Stomach (tissue), 9 donors: ENCODE results near the gene FGD1. TPM values are rescaled to one million over a fixed set of nuclear protein-coding genes. Genes with fewer than 3 reads are reported as not detected.
A peak's percentile ranks its signal among the peaks of the same experiment; 100 is the strongest.
"Not testable (repeated sequence)": the region's sequence is repeated elsewhere in the genome, so short reads cannot be mapped to it uniquely, and the experiment has no call there.

ENCODE experiments used
- DNase-seq, 2 donors: peaks; one replicate each; pipeline versions ENCODE4 v3.0.0 to v3.0.0-alpha.2; 2013 to 2019
- H3K27ac ChIP-seq, 5 donors: fragments of 200-600 bp in 4 of 5; sonication (generic) in 4 of 5; one replicate each; pipeline ENCODE4 v1.5.1; 2013 to 2019; ENCODE audit warnings: mild to moderate bottlenecking in 1 of 5, moderate library complexity in 1 of 5
- H3K27me3 ChIP-seq, 3 donors: fragments of 200-600 bp; sonication (generic); one replicate each; pipeline ENCODE4 v1.5.1; 2017 to 2019; ENCODE audit warnings: mixed run types in 1 of 3
- H3K36me3 ChIP-seq, 4 donors: fragments of 200-600 bp; sonication (generic); 1 replicate in 3 of 4; 2 replicates in 1 of 4; pipeline ENCODE4 v1.5.1; 2016 to 2019
- H3K4me1 ChIP-seq, 4 donors: fragments of 200-600 bp; sonication (generic); one replicate each; pipeline ENCODE4 v1.5.1; 2016 to 2019
- H3K4me3 ChIP-seq, 4 donors: fragments of 200-600 bp; sonication (generic) in 3 of 4; one replicate each; pipeline ENCODE4 v1.5.1; 2016 to 2019; ENCODE audit warnings: mild to moderate bottlenecking in 1 of 4
- H3K9me3 ChIP-seq, 4 donors: fragments of 200-600 bp; sonication (generic); one replicate each; pipeline ENCODE4 v1.5.1; 2016 to 2019
- CTCF ChIP-seq, 7 experiments: fragments of 450-650 bp in 4 of 7; fragments of 200-600 bp in 3 of 7; sonication (generic) in 3 of 7; IDR thresholded peaks; one replicate each; pipeline ENCODE4 v1.5.1; 2016 to 2019; ENCODE audit warnings: antibody characterized with exemption in 7 of 7, control low read depth in 2 of 7, mild to moderate bottlenecking in 1 of 7
- EP300 ChIP-seq: sonication (generic); formaldehyde crosslinking; IDR thresholded peaks from one replicate; pipeline ENCODE4 v1.6.1; 2017; ENCODE audit warnings: antibody characterized with exemption
- POLR2A ChIP-seq, 4 donors: fragments of 450-650 bp; IDR thresholded peaks; one replicate each; pipeline ENCODE4 v1.6.1; 2016; ENCODE audit warnings: antibody characterized with exemption in 4 of 4, control low read depth in 2 of 4, mild to moderate bottlenecking in 1 of 4, moderate library complexity in 1 of 4
- POLR2AphosphoS5 ChIP-seq, 3 donors: sonication (generic); formaldehyde crosslinking; IDR thresholded peaks; one replicate each; pipeline ENCODE4 v1.6.1; 2016; ENCODE audit warnings: antibody characterized with exemption in 3 of 3
- whole genome bisulfite sequencing, 5 donors: extraction: QIAGEN DNeasy Blood & Tissue Kit in 3 of 5; methylation state at CpG; one replicate each; pipeline versions ENCODE4 v1.1.5 to v1.1.7; 2013 to 2018; 5-methylcytosine and 5-hydroxymethylcytosine counted together
- intact Hi-C: fragments of 100-400 bp; cut with DNase I; formaldehyde crosslinking; loops from one replicate; pipeline ENCODE4 v1.15.1; 2023; ENCODE audit warnings: low total_unique reads
- polyA plus RNA-seq, 3 donors: library from polyadenylated mRNA; stranded (reverse); fragments of 200-250 nt; gene quantifications; one replicate each; pipeline ENCODE4 v1.2.3, GENCODE V29; 2013
- total RNA-seq, 5 donors: library from RNA; depleted of rRNA; stranded (reverse); fragments of >200 nt; gene quantifications; one replicate each; pipeline versions ENCODE4 v1.1.0 to v1.2.3, GENCODE V29; 2014 to 2016
- donor health status: healthy with polysubstance abuse.
- donor health status: Bipolar disorder and iron deficiency.
- donor health status: healthy.

The FGD1 gene
- total and polyA plus RNA-seq, 8 donors, result 0.76 to 15.9 (median 3.1) TPM; not detected in 1

GRCh38 chrX:54492340-54492739 is 3.7 kb downstream of the FGD1 start:
- peaks cover 0 to 6% (median 3%) of the 10 kb centered on the region in 4 donors for H3K9me3 ChIP-seq
- TF ChIP-seq POLR2AphosphoS5 (IDR thresholded peaks at IDR 0.05), result no peak
- no peak for TF ChIP-seq POLR2A (IDR thresholded peaks at IDR 0.05)
- TF ChIP-seq CTCF (IDR thresholded peaks at IDR 0.05), result no peak
- TF ChIP-seq EP300, result no peak
- H3K27ac ChIP-seq, result no peak overlapping the region
- intact Hi-C loops, result no loop called here
- H3K27me3 ChIP-seq, result peaks cover 0 to 10% (median 7%) of the 10 kb centered on the region in 3 donors
- WGBS, 5 donors, result 50 to 70% (median 61%) methylated on average over 4 to 6 of the region's 6 CpGs
- peaks cover 0 to 18% (median 4%) of the 10 kb centered on the region in 4 donors for H3K4me1 ChIP-seq
- no peak for DNase-seq
- H3K36me3 ChIP-seq, result no peaks in the 10 kb centered on the region
- no peak overlapping the region for H3K4me3 ChIP-seq

GRCh38 chrX:54489819-54490218 is 6.2 kb downstream of the FGD1 start:
- DNase-seq, H3K4me3 ChIP-seq, H3K36me3 ChIP-seq, H3K27ac ChIP-seq, H3K27me3 ChIP-seq, H3K9me3 ChIP-seq, intact Hi-C loops: not testable (repeated sequence)
- WGBS, 5 donors, result 90 to 97% (median 94%) methylated on average over 5 of the region's 5 CpGs
- peaks cover 0 to 18% (median 6%) of the 10 kb centered on the region in 4 donors for H3K4me1 ChIP-seq

GRCh38 chrX:54484666-54485065 is 11.4 kb downstream of the FGD1 start:
- DNase-seq, result peak in 1 of 2 donors; percentile 16
- Histone ChIP-seq H3K4me3 (no peak overlapping the region), H3K27me3 (no peaks in the 10 kb centered on the region), H3K27ac (peak overlapping the region in 1 of 5 donors; percentile 58), H3K36me3 (no peaks in the 10 kb centered on the region), H3K9me3 (peaks cover 0 to 5% (median under 1%) of the 10 kb centered on the region in 4 donors), H3K4me1 (peaks cover 0 to 36% (median 13%) of the 10 kb centered on the region in 4 donors)
- WGBS, 5 donors, result 29 to 50% (median 44%) methylated on average over 2 to 3 of the region's 3 CpGs
- TF ChIP-seq POLR2AphosphoS5 (IDR thresholded peaks at IDR 0.05), result no peak
- no peak for TF ChIP-seq CTCF (IDR thresholded peaks at IDR 0.05)
- no peak for TF ChIP-seq EP300
- TF ChIP-seq POLR2A (IDR thresholded peaks at IDR 0.05), result no peak
- intact Hi-C loops, result no loop called here

- TF ChIP-seq CTCF (IDR thresholded peaks at IDR 0.05) (no peak), POLR2A (IDR thresholded peaks at IDR 0.05) (no peak), EP300 (no peak), POLR2AphosphoS5 (IDR thresholded peaks at IDR 0.05) (no peak)
- Histone ChIP-seq H3K9me3 (peaks cover 0 to 2% (median 0%) of the 10 kb centered on the region in 4 donors), H3K27me3 (no peaks in the 10 kb centered on the region), H3K27ac (peak overlapping the region in 3 of 5 donors; percentile 43 to 62 (median 58)), H3K36me3 (no peaks in the 10 kb centered on the region), H3K4me1 (peaks cover 0 to 36% (median 16%) of the 10 kb centered on the region in 4 donors), H3K4me3 (no peak overlapping the region)
- 49 to 80% (median 68%) methylated on average over 9 of the region's 9 CpGs for WGBS, 5 donors
- DNase-seq, result peak in 1 of 2 donors; percentile 6
- intact Hi-C loops, result no loop called here
Observed at GRCh38 chrX:54483946-54484345, 12.1 kb downstream of the FGD1 start.

GRCh38 chrX:54482839-54483593 is 13.0 kb downstream of the FGD1 start:
- peak overlapping the region in 4 of 5 donors; percentile 25 to 62 (median 50) for H3K27ac ChIP-seq
- no peaks in the 10 kb centered on the region for H3K36me3 ChIP-seq
- no peaks in the 10 kb centered on the region for H3K27me3 ChIP-seq
- peaks cover 0 to 36% (median 17%) of the 10 kb centered on the region in 4 donors for H3K4me1 ChIP-seq
- 28 to 43% (median 30%) methylated on average over 9 to 21 of the region's 21 CpGs for WGBS, 5 donors
- peak overlapping the region in 2 of 4 donors; percentile 9 to 20 for H3K4me3 ChIP-seq
- TF ChIP-seq POLR2AphosphoS5 (IDR thresholded peaks at IDR 0.05) (no peak), EP300 (no peak), POLR2A (IDR thresholded peaks at IDR 0.05) (no peak), CTCF (IDR thresholded peaks at IDR 0.05) (no peak)
- no peaks in the 10 kb centered on the region for H3K9me3 ChIP-seq
- intact Hi-C loops, result no loop called here
- DNase-seq, result peak in 1 of 2 donors; percentile 48
